Peyer's patch (tissue), 4 donors: ENCODE data around the gene AGPAT2.

Source experiments
- CTCF ChIP-seq, 6 experiments: fragments of 450-650 bp in 4 of 6; fragments of 200-600 bp in 2 of 6; sonication (generic) in 1 of 6; IDR thresholded peaks; one replicate each; pipeline ENCODE4 v1.5.1; 2017 to 2019; ENCODE audit warnings: antibody characterized with exemption in 6 of 6, mild to moderate bottlenecking in 3 of 6, moderate library complexity in 1 of 6
- POLR2A ChIP-seq, 2 donors: fragments of 450-650 bp; IDR thresholded peaks; one replicate each; pipeline ENCODE4 v1.5.1; 2017; ENCODE audit warnings: antibody characterized with exemption in 2 of 2, mild to moderate bottlenecking in 2 of 2, moderate library complexity in 2 of 2

GRCh38 chr9:136650021-136650420 is 37.2 kb downstream of the AGPAT2 start:
- TF ChIP-seq CTCF (IDR thresholded peaks at IDR 0.05) (no peak), POLR2A (IDR thresholded peaks at IDR 0.05) (no peak)
